ACC112 (cell line): ENCODE results near the gene MAML2.
A peak's percentile ranks its signal among the peaks of the same experiment; 100 is the strongest.

ENCODE experiments used
- H2AFZ ChIP-seq: fragments of 200-600 bp; sonication (generic); one replicate; pipeline ENCODE4 v1.6.0; 2017; ENCODE audit warnings: antibody characterized with exemption, low read length; ENCODE audit not compliant: unreplicated experiment
- H3K27ac ChIP-seq: fragments of 200-600 bp; sonication (generic); 2 replicates; pipeline ENCODE4 v1.5.1; 2014; ENCODE audit warnings: low read depth, mild to moderate bottlenecking, antibody characterized with exemption, low read length, moderate library complexity
- H3K27me3 ChIP-seq: fragments of 200-600 bp; sonication (generic); 2 replicates; pipeline ENCODE4 v1.6.1; 2014; ENCODE audit warnings: mild to moderate bottlenecking, antibody characterized with exemption, low read length, moderate library complexity, mixed read lengths; ENCODE audit not compliant: insufficient read depth
- H3K36me3 ChIP-seq: fragments of 200-600 bp; sonication (generic); 2 replicates; pipeline ENCODE4 v1.6.1; 2016; ENCODE audit warnings: mild to moderate bottlenecking, antibody characterized with exemption, low read length, moderate library complexity, mixed read lengths; ENCODE audit not compliant: insufficient read depth
- H3K4me1 ChIP-seq: fragments of 200-600 bp; sonication (generic); one replicate; pipeline ENCODE4 v1.6.1; 2016; ENCODE audit warnings: low read length, mixed read lengths; ENCODE audit not compliant: insufficient read depth, unreplicated experiment, control insufficient read depth
- H3K4me3 ChIP-seq: fragments of 200-600 bp; sonication (generic); 2 replicates; pipeline ENCODE4 v1.5.1; 2014; ENCODE audit warnings: mild to moderate bottlenecking, low read depth, low read length
- H3K79me2 ChIP-seq: fragments of 200-600 bp; sonication (generic); one replicate; pipeline ENCODE4 v1.6.0; 2016; ENCODE audit warnings: low read length; ENCODE audit not compliant: control insufficient read depth, unreplicated experiment, insufficient read depth

MAML2 gene

GRCh38 chr11:96105197-96105895 is 237.6 kb downstream of the MAML2 start:
- no peaks in the 10 kb centered on the region for H3K36me3 ChIP-seq
- H3K27ac ChIP-seq = peak overlapping the region; percentile 71
- H3K79me2 ChIP-seq = peaks cover 41% of the 10 kb centered on the region
- no peak overlapping the region for H2AFZ ChIP-seq
- H3K4me1 ChIP-seq = peaks cover 39% of the 10 kb centered on the region
- peak overlapping the region; percentile 35; the same call in 1 of the 2 replicates for H3K4me3 ChIP-seq
- no peaks in the 10 kb centered on the region for H3K27me3 ChIP-seq

- Histone ChIP-seq H3K4me1 (peaks cover 40% of the 10 kb centered on the region), H3K4me3 (no peak overlapping the region), H3K36me3 (no peaks in the 10 kb centered on the region), H2AFZ (no peak overlapping the region), H3K27me3 (no peaks in the 10 kb centered on the region), H3K79me2 (peaks cover 39% of the 10 kb centered on the region), H3K27ac (peak overlapping the region; percentile 71)
These were observed 238.5 kb downstream of the MAML2 start for GRCh38 chr11:96104496-96104895.

DNA sequence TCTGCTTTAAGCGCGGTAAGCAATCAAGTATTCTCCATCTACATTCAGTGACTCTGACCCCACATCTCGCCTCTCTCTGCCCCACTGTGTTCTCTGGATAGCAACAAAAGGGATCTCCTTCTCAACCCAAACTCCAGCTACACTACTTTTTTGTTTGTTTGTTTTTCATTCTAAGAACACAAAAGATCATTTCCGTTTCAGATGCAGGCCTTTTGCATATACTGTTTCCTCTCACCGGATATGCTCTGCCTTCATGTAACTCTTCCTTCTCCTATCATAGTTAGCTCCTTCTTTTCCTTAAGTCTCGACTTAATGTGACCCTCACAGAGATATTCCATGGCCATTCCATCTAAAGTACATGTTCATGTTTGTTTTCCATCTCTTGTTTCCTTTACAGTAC is 239.3 kb downstream of the MAML2 start:
- no peak overlapping the region for H3K4me3 ChIP-seq
- H3K27me3 ChIP-seq = no peaks in the 10 kb centered on the region
- H3K36me3 ChIP-seq = no peaks in the 10 kb centered on the region
- H3K79me2 ChIP-seq = peaks cover 46% of the 10 kb centered on the region
- H2AFZ ChIP-seq = no peak overlapping the region
- peak overlapping the region; percentile 96 for H3K27ac ChIP-seq
- peaks cover 48% of the 10 kb centered on the region for H3K4me1 ChIP-seq

GRCh38 chr11:96103102-96103501 is 239.9 kb downstream of the MAML2 start:
- Histone ChIP-seq H3K27me3 (no peaks in the 10 kb centered on the region), H2AFZ (no peak overlapping the region), H3K36me3 (no peaks in the 10 kb centered on the region), H3K27ac (peak overlapping the region; percentile 96), H3K4me1 (peaks cover 54% of the 10 kb centered on the region), H3K79me2 (peaks cover 50% of the 10 kb centered on the region), H3K4me3 (peak overlapping the region; percentile 40)

GRCh38 chr11:96102664-96103078 is 240.3 kb downstream of the MAML2 start:
- Histone ChIP-seq H3K36me3 (no peaks in the 10 kb centered on the region), H3K4me1 (peaks cover 58% of the 10 kb centered on the region), H3K27me3 (no peaks in the 10 kb centered on the region), H3K4me3 (peak overlapping the region; percentile 40), H3K79me2 (peaks cover 50% of the 10 kb centered on the region), H2AFZ (no peak overlapping the region), H3K27ac (peak overlapping the region; percentile 96)

- Histone ChIP-seq H3K27me3 (no peaks in the 10 kb centered on the region), H3K4me1 (peaks cover 69% of the 10 kb centered on the region), H3K79me2 (peaks cover 59% of the 10 kb centered on the region), H3K36me3 (no peaks in the 10 kb centered on the region), H2AFZ (no peak overlapping the region), H3K4me3 (no peak overlapping the region), H3K27ac (peak overlapping the region; percentile 96; the same call in 1 of the 2 replicates)
These were observed 241.8 kb downstream of the MAML2 start for GRCh38 chr11:96101146-96101545.

DNA sequence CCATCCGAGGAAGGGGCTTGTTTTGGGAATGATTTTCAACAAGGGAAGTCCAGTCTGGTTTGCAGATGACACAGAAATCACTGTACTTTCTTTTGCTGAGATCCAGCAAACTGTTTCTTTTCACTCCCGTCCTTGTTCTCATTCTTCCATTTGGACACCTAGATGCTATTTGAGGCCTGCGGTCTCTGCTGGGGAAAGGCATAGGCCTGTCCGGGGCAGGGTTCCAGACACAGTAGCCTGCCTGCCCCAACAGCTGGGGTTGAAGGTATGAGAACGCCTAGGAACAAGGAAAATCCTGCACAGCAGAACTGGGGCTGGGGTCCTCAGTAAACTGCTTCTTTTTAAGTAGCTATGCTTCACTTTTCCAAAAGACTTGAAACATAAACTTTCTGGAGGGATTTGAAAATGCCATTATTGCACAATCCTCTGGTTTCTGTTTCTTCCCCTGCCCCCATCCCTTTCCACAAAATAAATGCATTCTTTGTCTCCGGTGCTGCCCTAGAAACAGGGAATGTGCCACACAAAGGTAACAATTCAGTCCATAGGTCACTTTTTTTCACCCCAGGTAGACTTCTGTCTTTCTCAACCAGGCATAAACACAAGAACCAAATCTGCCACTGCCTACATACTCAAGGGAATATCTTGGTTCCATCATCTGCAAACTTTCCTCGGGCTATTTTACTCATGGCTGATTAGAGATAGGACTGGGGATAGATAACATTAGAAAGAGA is 244.3 kb downstream of the MAML2 start:
- no peaks in the 10 kb centered on the region for H3K27me3 ChIP-seq
- H3K36me3 ChIP-seq = no peaks in the 10 kb centered on the region
- H2AFZ ChIP-seq = peak overlapping the region; percentile 76
- peak overlapping the region; percentile 59 for H3K4me3 ChIP-seq
- H3K27ac ChIP-seq = peak overlapping the region; percentile 86
- peaks cover 58% of the 10 kb centered on the region for H3K4me1 ChIP-seq
- peaks cover 74% of the 10 kb centered on the region for H3K79me2 ChIP-seq

GRCh38 chr11:96097844-96098421 is 245.1 kb downstream of the MAML2 start:
- peak overlapping the region; percentile 76 for H2AFZ ChIP-seq

GRCh38 chr11:96096360-96096759 is 246.6 kb downstream of the MAML2 start:
- Histone ChIP-seq H3K27ac (no peak overlapping the region), H2AFZ (no peak overlapping the region), H3K4me3 (no peak overlapping the region), H3K27me3 (no peaks in the 10 kb centered on the region), H3K36me3 (no peaks in the 10 kb centered on the region), H3K79me2 (peaks cover 69% of the 10 kb centered on the region), H3K4me1 (peaks cover 46% of the 10 kb centered on the region)

More at GRCh38 chr11:96097844-96098421, 245.1 kb downstream of the MAML2 start:
- H3K4me3 ChIP-seq = peak overlapping the region; percentile 59; the same call in 1 of the 2 replicates
- H3K79me2 ChIP-seq = peaks cover 74% of the 10 kb centered on the region
- H3K36me3 ChIP-seq = no peaks in the 10 kb centered on the region
- H3K27ac ChIP-seq = peak overlapping the region; percentile 86
- no peaks in the 10 kb centered on the region for H3K27me3 ChIP-seq
- H3K4me1 ChIP-seq = peaks cover 50% of the 10 kb centered on the region

DNA sequence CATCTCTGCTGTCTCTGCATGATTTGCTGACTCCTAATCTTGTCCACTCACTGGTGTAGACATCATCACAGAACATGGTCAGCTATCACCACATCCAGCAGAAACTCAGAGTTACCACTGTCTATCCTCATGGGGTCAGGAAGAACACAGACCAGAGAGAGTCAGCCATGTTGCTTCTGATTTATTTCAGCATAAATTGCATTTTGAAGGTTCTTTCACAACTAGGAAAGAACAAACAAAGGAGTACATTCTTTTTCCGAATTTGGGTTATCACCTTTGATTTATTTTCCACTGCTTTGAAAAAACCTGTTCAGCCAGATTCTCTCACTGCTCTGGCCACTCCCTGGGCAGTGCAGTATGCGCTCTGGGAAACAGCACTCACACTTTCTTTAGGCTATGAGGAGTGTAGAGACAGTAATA is 247.1 kb downstream of the MAML2 start:
- Histone ChIP-seq H3K36me3 (no peaks in the 10 kb centered on the region), H3K27me3 (no peaks in the 10 kb centered on the region), H3K27ac (no peak overlapping the region), H3K4me1 (peaks cover 51% of the 10 kb centered on the region), H2AFZ (no peak overlapping the region), H3K4me3 (no peak overlapping the region), H3K79me2 (peaks cover 64% of the 10 kb centered on the region)
